ENCODE measurements around the gene STX8.

Gene STX8

GRCh38 chr17:9231449-9232154 is 344.0 kb downstream of the STX8 start:
- no peak overlapping the region for H3K27ac Mint-ChIP-seq
- no peak overlapping the region for H3K4me3 Mint-ChIP-seq
- no peaks in the 10 kb centered on the region for H3K4me1 Mint-ChIP-seq
- no peaks in the 10 kb centered on the region for H3K9me3 Mint-ChIP-seq
- DNase-seq (ENCODE audit: low spot score in 2 of 2) (no peak), ATAC-seq (no peak)
- no peaks in the 10 kb centered on the region for H3K36me3 Mint-ChIP-seq

- no peak for ATAC-seq
- Mint-ChIP-seq H3K27ac (no peak overlapping the region), H3K36me3 (no peaks in the 10 kb centered on the region), H3K4me3 (no peak overlapping the region), H3K4me1 (no peaks in the 10 kb centered on the region), H3K9me3 (no peaks in the 10 kb centered on the region)
- DNase-seq (ENCODE audit: low spot score in 2 of 2), result no peak
Measured at GRCh38 chr17:9230861-9231260, 344.8 kb downstream of the STX8 start.

DNA sequence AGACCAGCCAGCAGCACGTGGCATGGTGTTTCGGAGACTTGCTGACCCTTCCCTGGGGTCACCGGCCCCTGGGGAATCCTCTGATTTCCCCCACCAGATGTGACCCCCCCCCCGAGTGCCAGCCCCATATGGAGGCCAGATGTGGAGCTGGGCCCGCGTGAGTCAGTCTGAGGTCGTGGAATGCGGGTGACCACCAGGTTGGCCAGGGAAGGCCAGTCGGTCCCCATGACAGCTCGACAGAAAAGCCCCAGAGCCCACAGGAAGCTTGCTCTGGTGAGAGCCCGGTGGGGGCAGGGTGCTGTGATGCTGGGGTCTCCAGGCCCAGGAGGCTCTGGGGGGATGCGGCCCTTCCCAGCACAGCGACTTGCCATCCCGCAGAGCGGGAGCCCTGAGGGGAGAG is 345.3 kb downstream of the STX8 start:
- H3K27ac Mint-ChIP-seq, result no peak overlapping the region
- ATAC-seq, result no peak
- DNase-seq (ENCODE audit: low spot score in 2 of 2), result no peak
- no peaks in the 10 kb centered on the region for H3K4me1 Mint-ChIP-seq
- H3K36me3 Mint-ChIP-seq, result no peaks in the 10 kb centered on the region
- H3K9me3 Mint-ChIP-seq, result no peaks in the 10 kb centered on the region
- H3K4me3 Mint-ChIP-seq, result no peak overlapping the region

DNA sequence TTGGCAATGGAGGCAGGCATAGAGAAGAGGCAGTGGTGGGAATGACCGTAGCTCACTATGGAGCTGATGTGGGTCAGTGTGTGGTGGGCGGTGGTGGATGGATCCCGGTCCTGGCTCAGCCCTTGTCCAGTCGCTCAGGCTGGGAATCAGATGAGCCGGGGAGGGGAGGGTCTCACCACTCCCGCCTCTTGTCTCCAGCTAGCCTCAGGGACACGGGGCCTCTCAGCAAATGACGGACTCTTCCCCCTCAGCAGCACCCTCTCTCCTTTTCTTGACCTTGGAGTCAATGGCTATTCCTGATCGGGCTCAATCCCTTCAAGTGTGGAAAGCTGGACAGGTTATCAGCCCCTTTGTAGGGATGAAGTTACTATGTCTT is 345.8 kb downstream of the STX8 start:
- Mint-ChIP-seq H3K27ac (no peak overlapping the region), H3K4me1 (no peaks in the 10 kb centered on the region), H3K9me3 (no peaks in the 10 kb centered on the region), H3K36me3 (no peaks in the 10 kb centered on the region), H3K4me3 (no peak overlapping the region)
- DNase-seq (ENCODE audit: low spot score in 2 of 2) (no peak), ATAC-seq (no peak)

GRCh38 chr17:9229160-9229825 is 346.3 kb downstream of the STX8 start:
- Mint-ChIP-seq H3K4me1 (no peaks in the 10 kb centered on the region), H3K36me3 (no peaks in the 10 kb centered on the region), H3K27ac (no peak overlapping the region), H3K4me3 (no peak overlapping the region), H3K9me3 (no peaks in the 10 kb centered on the region)
- DNase-seq (ENCODE audit: low spot score in 2 of 2) (no peak), ATAC-seq (no peak)

GRCh38 chr17:9228408-9229159 is 347.0 kb downstream of the STX8 start:
- H3K4me1 Mint-ChIP-seq, result no peaks in the 10 kb centered on the region
- no peaks in the 10 kb centered on the region for H3K9me3 Mint-ChIP-seq
- H3K27ac Mint-ChIP-seq, result no peak overlapping the region
- no peak overlapping the region for H3K4me3 Mint-ChIP-seq
- no peaks in the 10 kb centered on the region for H3K36me3 Mint-ChIP-seq
- DNase-seq (ENCODE audit: low spot score in 2 of 2) (no peak), ATAC-seq (peak; percentile 50)

GRCh38 chr17:9227819-9228407 is 347.7 kb downstream of the STX8 start:
- Mint-ChIP-seq H3K4me1 (no peaks in the 10 kb centered on the region), H3K9me3 (no peaks in the 10 kb centered on the region), H3K27ac (no peak overlapping the region), H3K4me3 (no peak overlapping the region), H3K36me3 (no peaks in the 10 kb centered on the region)
- DNase-seq (ENCODE audit: low spot score in 2 of 2) (no peak), ATAC-seq (no peak)

- Mint-ChIP-seq H3K36me3 (no peaks in the 10 kb centered on the region), H3K27ac (no peak overlapping the region), H3K4me3 (no peak overlapping the region), H3K9me3 (no peaks in the 10 kb centered on the region), H3K4me1 (no peaks in the 10 kb centered on the region)
- no peak for DNase-seq (ENCODE audit: low spot score in 2 of 2)
- no peak for ATAC-seq
Measured at GRCh38 chr17:9226794-9227135, 348.9 kb downstream of the STX8 start.

GRCh38 chr17:9226130-9226793 is 349.4 kb downstream of the STX8 start:
- Mint-ChIP-seq H3K36me3 (no peaks in the 10 kb centered on the region), H3K27ac (no peak overlapping the region), H3K4me1 (no peaks in the 10 kb centered on the region), H3K4me3 (no peak overlapping the region), H3K9me3 (no peaks in the 10 kb centered on the region)
- ATAC-seq (no peak), DNase-seq (ENCODE audit: low spot score in 2 of 2) (no peak)

DNA sequence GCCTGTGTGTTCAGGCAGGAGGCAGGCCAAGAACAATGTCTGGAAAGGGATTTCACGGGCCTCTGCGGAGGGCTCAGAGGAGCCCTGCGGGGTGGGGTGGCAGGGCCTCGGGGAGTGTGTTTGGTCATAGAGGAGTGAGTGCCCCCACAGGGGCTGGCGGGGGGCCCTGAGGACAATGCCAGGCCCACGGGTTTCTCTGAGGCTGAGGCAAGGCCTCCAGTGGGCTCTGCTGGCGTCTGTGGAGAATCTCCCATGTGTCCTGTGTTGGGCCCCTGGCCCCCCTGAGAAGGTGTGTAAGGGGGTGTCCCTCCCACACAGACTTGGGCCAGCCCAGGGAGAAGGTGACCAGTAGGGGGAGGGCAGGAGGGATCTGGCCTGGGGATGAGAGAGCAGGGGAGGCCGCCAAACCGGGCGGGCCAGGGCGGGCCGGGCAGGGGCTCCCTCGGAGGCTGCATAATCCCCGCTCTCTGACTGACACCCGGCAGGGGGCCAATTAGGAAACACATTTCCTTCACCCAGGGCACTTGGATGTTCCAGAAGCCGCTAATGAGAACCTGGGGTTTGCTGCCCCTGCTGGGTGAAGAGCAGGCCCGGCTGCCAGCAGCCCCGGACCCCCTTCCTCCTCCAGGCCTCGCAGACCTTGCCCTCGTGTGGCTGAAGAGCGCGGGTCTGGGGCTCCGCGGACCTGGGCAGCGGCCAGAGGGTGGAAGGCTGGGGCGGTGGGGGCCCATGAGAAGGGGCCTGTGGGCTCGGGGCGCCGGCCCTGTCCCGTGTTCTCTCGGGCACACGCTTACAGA is 350.1 kb downstream of the STX8 start:
- no peak for ATAC-seq
- H3K27ac Mint-ChIP-seq, result no peak overlapping the region
- no peaks in the 10 kb centered on the region for H3K36me3 Mint-ChIP-seq
- H3K9me3 Mint-ChIP-seq, result no peaks in the 10 kb centered on the region
- no peaks in the 10 kb centered on the region for H3K4me1 Mint-ChIP-seq
- no peak for DNase-seq (ENCODE audit: low spot score in 2 of 2)
- no peak overlapping the region for H3K4me3 Mint-ChIP-seq

DNA sequence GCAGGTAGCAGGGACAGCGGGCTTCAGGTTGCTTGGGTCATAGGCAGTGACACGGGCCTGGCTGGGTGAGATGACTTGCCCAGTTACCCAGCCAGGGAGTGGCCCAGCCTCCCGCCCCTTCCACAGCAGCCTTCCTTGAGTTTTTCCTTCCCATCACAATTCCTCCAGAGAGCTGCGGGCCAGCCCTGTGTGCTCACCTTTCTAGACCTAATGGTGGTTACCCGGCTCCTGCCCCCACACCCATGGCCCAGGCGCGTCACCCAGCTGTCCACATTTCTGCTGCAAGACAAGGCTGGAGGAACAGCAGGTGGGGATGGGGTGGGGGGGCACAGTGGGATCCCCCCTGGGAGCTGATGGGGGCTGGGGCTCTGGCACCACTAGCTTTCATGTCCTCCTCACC is 351.1 kb downstream of the STX8 start:
- no peak overlapping the region for H3K4me3 Mint-ChIP-seq
- ATAC-seq (no peak), DNase-seq (ENCODE audit: low spot score in 2 of 2) (no peak)
- H3K4me1 Mint-ChIP-seq, result no peaks in the 10 kb centered on the region
- no peak overlapping the region for H3K27ac Mint-ChIP-seq
- no peaks in the 10 kb centered on the region for H3K36me3 Mint-ChIP-seq
- H3K9me3 Mint-ChIP-seq, result no peaks in the 10 kb centered on the region

DNA sequence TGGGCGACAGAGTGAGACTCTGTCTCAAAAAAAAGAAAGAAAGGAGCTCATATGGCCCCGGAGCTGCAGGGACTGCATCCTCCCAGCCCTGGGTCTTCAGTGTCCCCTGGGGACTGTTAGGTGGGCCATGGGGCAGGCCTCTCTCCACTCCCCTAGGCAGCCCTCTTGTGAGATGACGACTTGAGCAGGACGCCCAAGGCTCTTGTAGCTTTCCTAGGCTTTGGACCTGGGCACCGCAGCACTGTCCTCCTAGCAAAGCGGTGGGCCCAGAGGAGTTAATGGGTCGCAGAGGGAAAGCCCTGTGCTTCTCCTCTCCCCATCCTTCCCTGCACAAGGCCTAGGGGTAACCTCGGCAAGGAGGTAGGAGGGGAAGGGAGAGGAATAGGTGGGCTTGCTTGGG is 352.1 kb downstream of the STX8 start:
- Mint-ChIP-seq H3K4me3 (no peak overlapping the region), H3K36me3 (no peaks in the 10 kb centered on the region), H3K4me1 (no peaks in the 10 kb centered on the region), H3K9me3 (no peaks in the 10 kb centered on the region), H3K27ac (no peak overlapping the region)
- ATAC-seq (no peak), DNase-seq (ENCODE audit: low spot score in 2 of 2) (no peak)

GRCh38 chr17:9221922-9222180 is 353.8 kb downstream of the STX8 start:
- Mint-ChIP-seq H3K4me3 (no peak overlapping the region), H3K36me3 (no peaks in the 10 kb centered on the region), H3K27ac (no peak overlapping the region), H3K4me1 (no peaks in the 10 kb centered on the region), H3K9me3 (peaks cover 4% of the 10 kb centered on the region)
- ATAC-seq (no peak), DNase-seq (ENCODE audit: low spot score in 2 of 2) (no peak)

GRCh38 chr17:9221147-9221921 is 354.3 kb downstream of the STX8 start:
- Mint-ChIP-seq H3K27ac (no peak overlapping the region), H3K4me3 (no peak overlapping the region), H3K4me1 (no peaks in the 10 kb centered on the region), H3K9me3 (peaks cover 4% of the 10 kb centered on the region), H3K36me3 (no peaks in the 10 kb centered on the region)
- ATAC-seq (no peak), DNase-seq (ENCODE audit: low spot score in 2 of 2) (no peak)

Data from stimulated activated effector memory CD8-positive, alpha-beta T cell treated with anti-CD3 and anti-CD28 coated beads, Interleukin-12 subunit alpha, Interleukin-12 subunit beta, amount 100 ng/mL, for 72 hours (primary cell).